Diencephalon (tissue), 1 donor: ENCODE data around the gene DAB2. TPM values are rescaled to one million over a fixed set of nuclear protein-coding genes. Genes with fewer than 3 reads are reported as not detected.

ENCODE experiments used
- total RNA-seq: library from RNA; depleted of rRNA; stranded (reverse); fragments of >200 nt; gene quantifications from one replicate; pipeline ENCODE4 v1.2.3, GENCODE V29; 2014

Gene DAB2
- total RNA-seq = 11.5 TPM

DNA sequence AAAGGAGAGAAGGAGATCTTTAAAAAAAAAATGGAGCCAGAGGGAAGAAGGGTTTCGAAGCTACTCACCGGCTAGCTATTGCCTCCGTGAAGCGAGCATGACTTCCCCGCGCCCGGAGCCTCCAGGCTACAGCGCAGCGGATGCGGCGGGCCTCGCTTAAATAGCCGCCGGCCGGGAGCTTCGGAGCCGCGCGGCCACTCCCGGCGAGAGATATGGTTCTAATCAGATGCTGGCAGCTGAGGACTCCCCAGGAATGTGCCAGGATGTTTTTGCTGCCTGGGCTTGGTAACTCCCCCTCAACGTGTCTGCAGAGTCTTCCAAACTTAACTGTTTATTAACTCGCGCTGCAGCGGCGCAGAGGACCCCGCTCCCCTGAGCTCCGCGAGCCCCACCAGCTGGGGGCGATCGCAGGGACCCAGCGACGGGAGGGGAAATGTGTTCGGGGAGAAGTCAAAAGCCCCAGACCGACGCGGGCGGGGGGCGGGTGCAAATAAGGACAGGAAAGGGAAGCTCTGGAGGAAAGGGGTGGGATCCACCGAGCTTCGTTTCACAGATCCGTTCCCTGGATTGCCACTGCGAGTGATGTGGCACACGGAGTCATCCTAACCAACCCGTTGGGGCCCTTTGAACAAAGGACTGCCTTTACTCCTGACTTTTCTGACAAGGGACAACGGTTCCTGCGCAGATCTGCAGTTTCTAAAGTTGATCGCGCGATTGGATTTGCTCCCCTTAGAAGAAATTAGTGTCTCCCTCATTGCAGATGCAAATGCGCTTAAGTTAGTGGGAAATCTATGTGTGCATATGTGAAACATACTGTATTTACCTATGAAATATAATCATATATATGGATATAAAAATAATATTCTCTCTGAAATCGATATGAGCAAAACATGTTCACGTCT is at the start of gene DAB2:
Gene DAB2, minus strand, starts transcription at position 245 of the 902 bp plus-strand sequence. CDS start 30,660 bp downstream, outside the sequence.

GRCh38 chr5:39364367-39364766 is 60.4 kb downstream of the DAB2 start, which contains the start of gene C9:
C9 (minus strand) TSS chr5:39364495; CDS start chr5:39364464, 31 bp downstream.

Other genes with a start within 250 kb of the DAB2 start
- 5.8 TPM for gene FYB1, start 205.4 kb downstream of the DAB2 start, total RNA-seq
- not detected for gene C9, start 60.5 kb downstream of the DAB2 start, total RNA-seq